Pancreas (tissue), 10 donors: ENCODE measurements around the gene POU2F2. TPM values are rescaled to one million over a fixed set of nuclear protein-coding genes. Genes with fewer than 3 reads are reported as not detected.

Experiments used
- ATAC-seq, 4 donors: fragments of 200-7000 bp; cut with Tn5 transposase; one replicate each; pipeline versions ENCODE4 v1.8.0 to v1.9.1; 2020; ENCODE audit warnings: mild to moderate bottlenecking in 4 of 4, moderate library complexity in 4 of 4
- DNase-seq, 6 donors: peaks; one replicate each; pipeline ENCODE4 v3.0.0-alpha.2; 2020
- FAIRE-seq: peaks from 2 replicates; lab custom pipeline; 2012; peaks lifted over from hg19 to GRCh38; lab: Jason Lieb, UNC
- H3K27ac ChIP-seq, 4 donors: fragments of 200-600 bp; sonication (generic); 1 replicate in 3 of 4; 2 replicates in 1 of 4; pipeline versions ENCODE4 v1.5.0 to v1.8.0; 2020
- H3K27me3 ChIP-seq, 4 donors: fragments of 200-600 bp; one replicate each; pipeline ENCODE4 v1.8.0; 2021
- H3K36me3 ChIP-seq, 3 donors: fragments of 200-600 bp; sonication (generic) in 1 of 3; one replicate each; pipeline versions ENCODE4 v1.5.0 to v1.8.0; 2020 to 2021
- H3K4me1 ChIP-seq, 3 donors: fragments of 200-600 bp; one replicate each; pipeline ENCODE4 v1.8.0; 2021
- H3K4me3 ChIP-seq, 4 donors: fragments of 200-600 bp; sonication (generic) in 2 of 4; one replicate each; pipeline versions ENCODE4 v1.5.0 to v1.8.0; 2020 to 2021
- H3K9me3 ChIP-seq, 4 donors: fragments of 200-600 bp; one replicate each; pipeline ENCODE4 v1.8.0; 2021
- WGBS, 2 donors: extraction: QIAGEN DNeasy Blood & Tissue Kit; methylation state at CpG; one replicate each; pipeline ENCODE4 v1.1.7; 2013; 5-methylcytosine and 5-hydroxymethylcytosine counted together
- intact Hi-C, 3 donors: fragments of 100-400 bp; cut with DNase I; formaldehyde crosslinking; loops; one replicate each; pipeline versions ENCODE4 v1.11.1 to v1.14.2; 2022
- polyA plus RNA-seq, 2 donors: library from polyadenylated mRNA; stranded (reverse); fragments of 200-250 nt; gene quantifications; one replicate each; pipeline ENCODE4 v1.2.3, GENCODE V29; 2013
- total RNA-seq, 6 donors: library from RNA; stranded (reverse); fragmentation: NEBNext Ultra II Directional in 4 of 6; extraction: Animal tissue kit (Norgen Biotek cat#: 25700) in 4 of 6; gene quantifications; one replicate each; pipeline versions ENCODE4 v1.2.1 to v1.2.4, GENCODE V29; 2021 to 2023
- TF ChIP-seq, protein P1 (sequence below), 4 donors: fragments of 200-600 bp; sonication (generic) in 3 of 4; IDR thresholded peaks; one replicate each; pipeline versions ENCODE4 v1.5.0 to v1.8.0; 2021; ENCODE audit warnings: antibody characterized with exemption in 4 of 4
- donor health status: healthy with polysubstance abuse.
- donor health status: DM: no; HTN: no; CAD: no; lungs with moderate emphysema.
- donor health status: DM: no; HTN: no; CAD: no.
- donor health status: control.
- donor health status: control.
- donor health status: Bipolar disorder and iron deficiency.
- donor health status: DM: yes; HTN: yes; CAD: no.
- donor health status: DM: no; HTN: no; CAD: no.
- donor health status: DM: no; HTN: no; CAD: no.
- donor health status: DM: yes; HTN: yes; CAD: no.

The POU2F2 gene
- total and polyA plus RNA-seq, 8 donors: 0.56 to 5.6 (median 1.3) TPM

DNA sequence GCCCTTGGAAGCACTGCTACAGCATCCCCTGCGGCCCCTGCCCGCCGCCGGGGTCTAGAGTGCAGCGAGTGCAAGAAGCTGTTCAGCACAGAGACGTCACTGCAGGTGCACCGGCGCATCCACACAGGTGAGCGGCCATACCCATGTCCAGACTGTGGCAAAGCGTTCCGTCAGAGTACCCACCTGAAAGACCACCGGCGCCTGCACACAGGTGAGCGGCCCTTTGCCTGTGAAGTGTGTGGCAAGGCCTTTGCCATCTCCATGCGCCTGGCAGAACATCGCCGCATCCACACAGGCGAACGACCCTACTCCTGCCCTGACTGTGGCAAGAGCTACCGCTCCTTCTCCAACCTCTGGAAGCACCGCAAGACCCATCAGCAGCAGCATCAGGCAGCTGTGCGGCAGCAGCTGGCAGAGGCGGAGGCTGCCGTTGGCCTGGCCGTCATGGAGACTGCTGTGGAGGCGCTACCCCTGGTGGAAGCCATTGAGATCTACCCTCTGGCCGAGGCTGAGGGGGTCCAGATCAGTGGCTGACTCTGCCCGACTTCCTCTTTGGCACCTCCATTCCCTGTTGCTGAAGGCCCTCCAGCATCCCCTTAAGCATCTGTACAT lies 51.4 kb downstream of the POU2F2 start:
- TF ChIP-seq, protein P1, sequence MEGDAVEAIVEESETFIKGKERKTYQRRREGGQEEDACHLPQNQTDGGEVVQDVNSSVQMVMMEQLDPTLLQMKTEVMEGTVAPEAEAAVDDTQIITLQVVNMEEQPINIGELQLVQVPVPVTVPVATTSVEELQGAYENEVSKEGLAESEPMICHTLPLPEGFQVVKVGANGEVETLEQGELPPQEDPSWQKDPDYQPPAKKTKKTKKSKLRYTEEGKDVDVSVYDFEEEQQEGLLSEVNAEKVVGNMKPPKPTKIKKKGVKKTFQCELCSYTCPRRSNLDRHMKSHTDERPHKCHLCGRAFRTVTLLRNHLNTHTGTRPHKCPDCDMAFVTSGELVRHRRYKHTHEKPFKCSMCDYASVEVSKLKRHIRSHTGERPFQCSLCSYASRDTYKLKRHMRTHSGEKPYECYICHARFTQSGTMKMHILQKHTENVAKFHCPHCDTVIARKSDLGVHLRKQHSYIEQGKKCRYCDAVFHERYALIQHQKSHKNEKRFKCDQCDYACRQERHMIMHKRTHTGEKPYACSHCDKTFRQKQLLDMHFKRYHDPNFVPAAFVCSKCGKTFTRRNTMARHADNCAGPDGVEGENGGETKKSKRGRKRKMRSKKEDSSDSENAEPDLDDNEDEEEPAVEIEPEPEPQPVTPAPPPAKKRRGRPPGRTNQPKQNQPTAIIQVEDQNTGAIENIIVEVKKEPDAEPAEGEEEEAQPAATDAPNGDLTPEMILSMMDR (IDR thresholded peaks at IDR 0.05): no peak
- H3K9me3 ChIP-seq: no peaks in the 10 kb centered on the region

GRCh38 chr19:42079886-42080763 lies 52.1 kb downstream of the POU2F2 start:
- peak in 2 of 6 donors; percentile 39 to 56 for DNase-seq
- Histone ChIP-seq H3K4me3 (no peak overlapping the region), H3K27ac (no peak overlapping the region), H3K4me1 (peaks cover 0 to 10% (median 10%) of the 10 kb centered on the region in 3 donors), H3K9me3 (no peaks in the 10 kb centered on the region), H3K27me3 (no peaks in the 10 kb centered on the region), H3K36me3 (peaks cover 7 to 29% (median 23%) of the 10 kb centered on the region in 3 donors)
- 89 to 92% methylated on average over 44 of the region's 44 CpGs for WGBS, 2 donors
- FAIRE-seq: no peak
- intact Hi-C loops: no loop called here
- TF ChIP-seq, protein P1 (IDR thresholded peaks at IDR 0.05): no peak
- ATAC-seq: no peak

More for the DNA sequence above, 51.4 kb downstream of the POU2F2 start:
- DNase-seq: no peak
- Histone ChIP-seq H3K36me3 (peaks cover 7 to 29% (median 23%) of the 10 kb centered on the region in 3 donors), H3K4me3 (no peak overlapping the region), H3K4me1 (peaks cover 0 to 10% (median 10%) of the 10 kb centered on the region in 3 donors), H3K27ac (no peak overlapping the region), H3K27me3 (no peaks in the 10 kb centered on the region)
- intact Hi-C loops: no loop called here
- 91 to 93% methylated on average over 28 of the region's 28 CpGs for WGBS, 2 donors
- FAIRE-seq: no peak
- ATAC-seq: no peak

GRCh38 chr19:42079276-42079669 lies 53.0 kb downstream of the POU2F2 start:
- TF ChIP-seq, protein P1 (IDR thresholded peaks at IDR 0.05): no peak
- FAIRE-seq: no peak
- H3K36me3 ChIP-seq: peaks cover 7 to 29% (median 23%) of the 10 kb centered on the region in 3 donors
- ATAC-seq: no peak
- H3K4me1 ChIP-seq: peaks cover 0 to 12% (median 10%) of the 10 kb centered on the region in 3 donors
- H3K4me3 ChIP-seq: no peak overlapping the region
- intact Hi-C loops: no loop called here
- DNase-seq: no peak
- H3K27ac ChIP-seq: no peak overlapping the region
- WGBS, 2 donors: 85 to 88% methylated on average over 16 of the region's 16 CpGs
- H3K9me3 ChIP-seq: no peaks in the 10 kb centered on the region
- H3K27me3 ChIP-seq: no peaks in the 10 kb centered on the region

- FAIRE-seq: no peak
- peaks cover 7 to 29% (median 23%) of the 10 kb centered on the region in 3 donors for H3K36me3 ChIP-seq
- ATAC-seq: no peak
These were observed 53.5 kb downstream of the POU2F2 start for GRCh38 chr19:42078538-42079275.

More at GRCh38 chr19:42078538-42079275, 53.5 kb downstream of the POU2F2 start:
- TF ChIP-seq, protein P1 (IDR thresholded peaks at IDR 0.05): no peak
- intact Hi-C loops: no loop called here
- Histone ChIP-seq H3K4me3 (no peak overlapping the region), H3K4me1 (peaks cover 0 to 12% (median 10%) of the 10 kb centered on the region in 3 donors), H3K27me3 (no peaks in the 10 kb centered on the region), H3K27ac (no peak overlapping the region), H3K9me3 (no peaks in the 10 kb centered on the region)
- DNase-seq: no peak
- 71% methylated on average over 15 of the region's 15 CpGs for WGBS, 2 donors
